GM23248 (cell line): ENCODE results near the gene MINDY4B.

Experiments
- EZH2 ChIP-seq: fragments of 200-600 bp; sonication (generic); IDR thresholded peaks from 2 replicates; pipeline ENCODE4 v1.6.1; 2018; ENCODE audit warnings: antibody characterized with exemption, mild to moderate bottlenecking; ENCODE audit not compliant: insufficient read depth, poor library complexity, severe bottlenecking
- EZH2phosphoT487 ChIP-seq: fragments of 200-600 bp; sonication (generic); IDR thresholded peaks from 2 replicates; pipeline ENCODE4 v1.6.1; 2018; ENCODE audit warnings: antibody characterized with exemption, moderate library complexity, mild to moderate bottlenecking, low read depth; ENCODE audit not compliant: insufficient read depth

DNA sequence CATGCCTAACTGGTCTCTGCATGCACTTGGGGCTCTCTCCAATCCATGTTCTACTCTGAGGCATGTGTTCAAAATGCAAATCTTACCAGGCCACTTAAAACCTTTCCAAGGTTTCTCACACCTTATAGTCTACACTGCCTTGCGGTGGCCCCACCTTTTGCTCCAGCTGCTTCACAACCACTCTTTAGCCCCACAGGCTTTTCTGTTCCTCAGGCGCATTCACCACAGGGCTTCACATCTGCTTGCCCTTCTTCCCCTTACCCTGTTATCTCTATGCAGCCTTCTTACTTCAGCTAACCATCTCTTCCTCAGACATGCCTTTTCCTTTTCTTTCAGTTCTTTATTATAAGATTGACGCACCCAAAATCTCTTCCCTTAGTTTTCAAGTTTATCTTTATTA is 37.8 kb downstream of the MINDY4B start:
- TF ChIP-seq EZH2 (no peak), EZH2phosphoT487 (no peak)
